Hippocampal formation (tissue), 2 donors: Measurements from ENCODE around the gene NUTF2.
"Not testable (repeated sequence)": the region's sequence is repeated elsewhere in the genome, so short reads cannot be mapped to it uniquely, and the experiment has no call there.

Experiments
- DNase-seq, 2 donors: peaks; one replicate each; lab custom pipeline; 2025; lab: John Stamatoyannopoulos, UW

The NUTF2 gene

DNA sequence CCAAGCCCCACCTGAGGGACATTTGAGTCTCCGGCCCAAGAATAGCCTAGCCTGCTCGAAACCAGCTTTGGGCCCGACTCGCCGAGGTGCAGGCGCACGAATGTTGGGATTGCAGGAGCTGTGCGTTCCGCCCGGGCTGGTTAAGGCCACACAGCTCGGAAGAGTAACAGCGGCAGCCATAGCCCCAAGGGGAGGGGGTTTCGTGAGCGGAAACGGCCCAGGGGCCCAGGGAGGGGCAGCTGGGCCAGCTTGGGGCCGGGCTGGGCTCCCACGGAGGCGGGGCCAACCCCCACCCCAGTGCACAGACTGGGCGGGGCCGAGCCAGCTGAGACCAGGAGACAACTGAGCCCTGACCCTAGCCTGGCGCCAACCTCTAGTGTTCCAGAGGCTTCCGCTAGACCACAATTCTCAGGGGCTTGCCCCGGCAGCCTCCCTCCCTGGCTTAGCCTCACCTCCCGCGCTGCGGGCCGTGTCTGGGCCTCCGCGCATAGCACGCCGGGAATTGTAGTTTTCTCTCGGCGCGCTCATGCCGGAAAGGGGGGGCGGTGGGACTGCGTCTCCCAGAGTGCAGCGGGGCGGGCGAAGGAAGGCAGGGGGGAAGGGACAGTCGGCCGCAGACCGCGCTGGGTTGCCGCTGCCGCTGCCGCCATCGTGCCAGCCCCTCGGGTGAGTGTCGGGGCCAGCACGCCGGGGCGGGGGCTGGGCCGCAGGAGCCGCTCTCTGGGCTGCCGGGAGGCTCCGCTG, at the start of gene NUTF2:
Gene NUTF2 (plus strand): TSS at position 614 of the 744 bp plus-strand sequence. CDS start 18,198 bp downstream, outside the sequence.
- DNase-seq = peak; percentile 87 to 94

DNA sequence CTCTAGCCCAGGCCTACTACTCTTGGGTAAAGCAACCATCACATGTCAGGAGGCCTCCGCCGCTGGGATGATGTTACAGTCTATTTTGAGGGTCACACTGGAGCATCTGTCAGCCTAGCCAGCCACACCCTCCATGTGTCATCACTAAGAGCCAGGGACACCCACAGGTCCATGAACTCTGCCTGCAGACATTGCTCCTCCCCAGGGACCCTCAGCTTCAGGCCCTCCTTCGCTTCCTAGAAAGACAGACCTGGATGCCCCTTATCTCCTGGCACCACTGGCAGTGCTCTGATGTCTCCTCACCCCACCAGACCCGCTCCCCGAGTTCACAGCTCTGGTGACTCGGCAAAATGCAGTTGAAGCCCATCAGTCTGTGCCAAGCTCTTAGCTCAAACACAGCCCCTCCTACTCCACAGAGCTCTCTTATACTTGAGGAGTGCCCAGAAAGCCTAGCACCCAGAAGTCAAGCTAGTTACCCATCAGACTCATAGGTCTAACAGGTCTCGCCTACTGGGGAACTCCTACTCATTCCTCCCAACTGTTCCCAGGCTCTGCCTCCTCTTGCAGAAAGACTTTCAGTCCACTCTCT, 46.3 kb upstream of the NUTF2 start:
- DNase-seq = no peak

DNA sequence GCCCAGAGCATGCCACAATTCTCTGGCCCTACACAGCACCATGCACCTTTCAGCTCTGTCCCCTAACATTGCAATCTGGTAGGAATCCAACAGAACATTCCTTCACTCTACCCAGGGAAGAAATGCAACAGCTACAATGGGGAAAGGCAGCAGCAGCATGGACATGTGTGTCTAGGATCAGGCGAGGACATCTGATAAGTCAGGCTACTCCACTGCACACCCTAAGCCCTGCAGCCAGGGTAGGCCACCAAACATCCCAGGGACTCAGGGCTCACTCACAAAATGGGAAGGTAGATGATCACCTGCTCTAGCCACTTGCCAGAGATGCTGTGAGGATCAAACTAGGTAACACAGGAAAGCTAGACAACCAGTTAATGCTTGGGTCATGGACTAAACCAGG, 45.5 kb upstream of the NUTF2 start:
- DNase-seq = no peak

DNA sequence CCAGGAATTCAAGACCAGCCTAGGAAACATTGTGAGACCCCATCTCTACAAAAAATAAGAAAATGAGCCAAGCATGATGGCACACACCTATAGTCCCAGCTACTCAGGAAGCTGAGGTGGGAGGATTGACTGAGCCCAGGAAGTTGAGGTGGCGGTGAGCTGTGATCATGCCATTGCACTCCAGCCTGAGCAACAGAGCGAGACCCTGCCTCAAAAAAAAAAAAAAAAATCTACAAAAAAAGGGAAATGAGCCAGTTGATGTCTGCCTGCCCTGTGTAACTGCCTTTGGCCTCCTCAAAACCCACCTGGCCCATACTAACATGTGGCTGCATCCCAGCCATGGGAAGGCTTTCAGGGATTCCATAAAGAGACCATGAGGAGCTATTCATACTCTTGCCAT, 44.9 kb upstream of the NUTF2 start:
- no peak for DNase-seq

DNA sequence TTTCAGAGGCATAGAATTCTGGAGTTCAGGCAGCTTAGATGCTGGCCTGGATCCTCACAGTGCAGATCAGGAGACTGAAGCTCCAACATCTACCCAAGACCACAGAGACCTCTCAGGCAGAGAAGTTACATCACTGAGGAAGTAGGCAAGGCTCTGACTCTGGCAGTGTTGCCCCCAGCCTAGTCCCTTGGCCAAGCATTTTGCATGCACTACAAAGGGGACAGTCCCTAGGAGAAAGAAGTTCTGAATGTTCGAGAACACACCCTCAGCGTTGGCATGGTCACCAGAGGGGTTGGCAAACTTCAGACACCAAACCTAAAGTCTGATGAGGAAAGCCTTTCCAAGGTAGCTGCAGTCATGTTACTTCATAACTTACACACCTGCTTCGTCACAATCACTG, 42.8 kb upstream of the NUTF2 start:
- no peak for DNase-seq

- DNase-seq = no peak
Measured at GRCh38 chr16:67804853-67805542, 41.7 kb upstream of the NUTF2 start.

- DNase-seq = no peak
Measured at GRCh38 chr16:67805718-67806427, 40.9 kb upstream of the NUTF2 start.

GRCh38 chr16:67806428-67807147, 40.1 kb upstream of the NUTF2 start, which contains the start of the genes RANBP10 and TSNAXIP1:
Gene RANBP10, minus strand, starts transcription at chr16:67806560. Its CDS starts 24 bp downstream, at chr16:67806536.
Gene TSNAXIP1, plus strand, starts transcription at chr16:67806889. Its CDS starts 261 bp downstream, at chr16:67807150.
- DNase-seq = peak; percentile 97 to 100

DNA sequence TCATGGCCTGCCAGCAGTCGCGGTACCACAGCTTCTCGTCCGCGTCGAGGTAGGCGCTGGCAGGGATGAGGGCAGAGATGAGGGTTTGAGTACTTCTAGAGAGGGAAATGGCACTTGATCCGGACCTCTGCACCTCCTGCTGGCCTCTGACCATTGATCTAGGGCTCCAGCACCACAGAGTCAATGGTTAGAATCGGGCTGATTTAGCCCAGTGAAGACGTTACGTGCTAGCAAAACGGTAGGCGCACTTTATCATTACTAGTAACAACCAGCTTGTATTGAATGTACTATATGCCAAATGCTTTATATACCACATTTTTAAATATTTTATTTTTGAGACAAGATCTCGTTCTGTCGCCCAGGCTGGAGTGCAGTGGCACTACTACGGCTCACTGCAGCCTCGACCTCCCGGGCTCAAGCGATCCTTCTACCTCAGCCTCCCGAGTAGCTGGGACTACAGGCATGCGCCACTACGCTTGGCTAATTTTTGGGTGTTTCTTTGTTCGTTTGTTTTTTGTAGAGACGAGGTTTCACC, 39.5 kb upstream of the NUTF2 start:
- no peak for DNase-seq

GRCh38 chr16:67811899-67812298, 34.8 kb upstream of the NUTF2 start:
- no peak for DNase-seq

DNA sequence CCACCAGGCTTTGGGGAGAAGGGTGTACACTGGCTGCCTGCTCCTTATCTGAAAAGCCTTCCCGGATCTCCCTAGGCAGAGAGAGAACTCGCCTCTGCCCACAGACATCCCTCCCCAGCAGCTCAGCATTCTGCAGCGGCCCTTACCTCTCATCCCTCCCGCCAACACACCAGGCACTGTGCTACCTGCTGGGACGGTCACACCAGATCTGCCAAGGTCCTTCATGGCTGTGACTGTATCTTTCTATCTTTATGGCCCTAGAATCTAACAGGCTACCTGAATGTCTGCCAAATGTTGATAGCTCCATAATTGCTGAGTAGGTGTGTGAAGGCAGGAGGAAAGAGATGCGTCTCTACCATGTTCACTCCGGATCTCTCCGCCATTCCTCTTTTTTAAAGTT, 32.2 kb upstream of the NUTF2 start:
- no peak for DNase-seq

DNA sequence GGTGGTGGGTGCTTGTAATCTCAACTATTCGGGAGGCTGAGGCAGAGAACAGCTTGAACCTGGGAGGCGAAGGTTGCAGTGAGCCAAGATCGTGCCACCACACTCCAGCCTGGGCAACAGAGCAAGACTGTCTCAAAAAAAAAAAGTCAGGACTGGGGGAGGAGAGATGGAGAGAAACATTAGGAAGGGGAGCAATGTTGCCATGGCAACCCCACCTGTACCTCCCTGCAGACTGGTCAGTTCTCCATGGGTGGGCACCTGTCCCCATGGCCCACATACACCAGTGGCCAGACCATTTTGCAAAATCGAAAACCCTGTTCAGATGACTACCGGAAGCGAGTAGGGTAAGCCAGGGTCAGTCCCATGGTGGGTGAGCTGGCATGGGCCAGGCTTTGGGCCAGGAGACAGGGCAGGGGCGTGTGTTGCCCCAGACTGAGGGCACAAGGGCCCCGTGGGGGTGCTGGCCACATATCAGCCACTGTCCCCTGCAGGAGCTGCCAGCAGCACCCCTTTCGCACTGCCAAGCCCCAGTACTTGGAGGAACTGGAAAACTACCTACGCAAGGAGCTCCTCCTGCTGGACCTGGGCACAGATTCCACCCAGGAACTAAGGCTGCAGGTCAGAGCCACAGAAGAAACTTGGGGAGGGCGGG, 26.0 kb upstream of the NUTF2 start:
- DNase-seq = no peak

DNA sequence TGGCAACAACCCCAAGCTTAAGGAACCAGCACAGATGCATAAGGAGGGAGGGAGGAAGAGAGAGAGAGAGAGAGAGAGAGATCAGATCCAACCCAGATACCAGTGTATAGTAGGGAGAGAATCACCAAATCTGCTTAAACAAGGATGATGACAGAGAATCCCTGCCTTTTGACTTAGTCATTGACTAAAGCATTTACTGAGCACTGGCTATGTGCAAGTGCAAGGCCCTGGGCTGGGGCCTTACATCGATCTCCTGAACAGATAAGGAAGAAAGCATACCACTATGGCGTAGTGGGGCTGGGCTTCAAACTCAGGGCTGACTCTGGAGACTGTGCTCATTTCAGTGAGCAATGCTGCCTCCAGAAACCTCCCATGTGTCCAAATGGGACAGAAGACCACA, 24.2 kb upstream of the NUTF2 start:
- no peak for DNase-seq

- DNase-seq = no peak
Measured at GRCh38 chr16:67825119-67825518, 21.6 kb upstream of the NUTF2 start.

DNA sequence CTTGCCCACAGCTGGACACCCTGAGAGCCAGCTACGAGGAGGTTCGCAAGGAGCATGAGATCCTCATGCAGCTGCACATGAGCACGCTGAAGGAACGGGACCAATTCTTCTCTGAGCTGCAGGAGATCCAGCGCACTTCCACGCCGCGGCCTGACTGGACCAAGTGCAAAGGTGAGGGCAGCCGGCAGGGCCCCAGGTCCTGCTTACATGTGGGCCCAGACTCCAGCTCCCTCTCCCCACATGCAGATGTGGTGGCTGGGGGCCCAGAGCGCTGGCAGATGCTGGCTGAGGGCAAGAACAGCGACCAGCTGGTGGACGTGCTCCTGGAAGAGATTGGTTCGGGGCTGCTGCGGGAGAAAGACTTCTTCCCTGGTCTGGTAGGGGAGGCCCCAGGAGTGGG, 20.8 kb upstream of the NUTF2 start:
- no peak for DNase-seq

DNA sequence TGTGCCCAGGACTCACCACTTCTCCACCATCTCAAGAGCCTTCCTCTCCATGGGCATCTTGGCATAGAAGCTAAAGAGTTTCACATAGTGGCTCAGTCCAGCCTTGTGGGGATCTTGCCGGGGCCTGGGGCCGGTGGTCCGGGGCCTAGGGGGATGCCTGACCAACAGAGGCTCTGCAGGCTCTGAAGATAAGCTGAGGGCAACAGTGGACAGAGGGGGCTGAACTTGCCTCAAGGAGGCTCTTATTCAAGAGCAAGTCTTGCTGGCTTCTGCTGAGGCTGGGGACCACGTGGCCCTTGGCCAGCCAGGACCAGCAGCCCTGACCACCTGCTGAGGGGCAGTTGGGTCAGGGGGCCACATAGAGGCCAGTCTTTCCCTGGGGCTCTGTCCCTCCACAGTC, 18.1 kb upstream of the NUTF2 start:
- no peak for DNase-seq

GRCh38 chr16:67833030-67833414, 13.7 kb upstream of the NUTF2 start:
- DNase-seq = no peak

DNA sequence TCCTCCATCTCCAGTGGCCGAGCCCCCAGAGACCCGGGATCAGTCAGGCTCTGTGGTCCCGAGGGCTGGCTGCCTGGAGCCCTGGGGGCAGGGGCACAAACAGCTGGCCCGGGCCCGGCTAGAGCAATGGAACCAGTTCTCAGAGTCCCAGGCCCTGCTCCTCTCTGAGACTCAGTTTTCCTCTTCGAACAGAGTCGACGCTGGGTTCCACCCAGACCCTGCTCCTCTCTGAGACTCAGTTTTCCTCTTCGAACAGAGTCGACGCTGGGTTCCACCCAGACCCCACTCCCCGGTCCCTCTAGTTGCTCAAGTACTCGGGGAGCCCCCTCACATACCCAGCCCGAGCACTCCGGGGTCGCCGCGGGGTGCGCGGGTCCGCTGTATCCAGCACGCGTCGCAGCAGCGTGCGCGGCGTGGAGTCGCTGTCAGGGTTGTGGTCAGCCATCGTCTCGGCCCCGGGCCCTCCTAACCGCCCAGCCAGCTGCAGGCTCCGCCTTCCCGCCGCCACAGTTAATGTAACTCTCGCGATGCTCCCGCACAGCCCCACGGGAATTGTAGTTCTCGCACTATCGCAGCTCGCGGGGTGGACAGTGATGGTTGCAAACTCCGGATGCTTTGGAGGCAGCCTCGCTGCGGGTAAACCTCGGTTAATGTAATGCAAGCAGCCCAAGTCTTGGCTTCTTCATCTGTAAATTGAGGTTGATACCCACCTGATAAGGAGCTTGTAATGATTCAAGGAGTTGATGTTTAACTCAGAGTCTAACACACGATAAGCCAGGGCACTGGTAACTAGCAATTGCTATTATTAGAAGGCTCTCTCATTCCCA, 13.1 kb upstream of the NUTF2 start:
- peak; percentile 84 to 87 for DNase-seq

GRCh38 chr16:67834242-67834614, 12.5 kb upstream of the NUTF2 start:
- DNase-seq = no peak

- not testable (repeated sequence) for DNase-seq
Measured at GRCh38 chr16:67837190-67837589, 9.5 kb upstream of the NUTF2 start.
